Measurements from ENCODE around the gene ECEL1.
"Not testable (repeated sequence)": the region's sequence is repeated elsewhere in the genome, so short reads cannot be mapped to it uniquely, and the experiment has no call there.

ECEL1 gene

GRCh38 chr2:232434563-232435374 is 52.9 kb downstream of the ECEL1 start:
- DNase-seq (ENCODE audit: low read depth) = no peak
- H3K4me3 ChIP-seq (ENCODE audit: low read depth, low read length) = no peak overlapping the region

GRCh38 chr2:232434091-232434490 is 53.5 kb downstream of the ECEL1 start:
- DNase-seq (ENCODE audit: low read depth) = no peak
- no peak overlapping the region for H3K4me3 ChIP-seq (ENCODE audit: low read depth, low read length)

GRCh38 chr2:232433622-232434021 is 54.0 kb downstream of the ECEL1 start:
- not testable (repeated sequence) for H3K4me3 ChIP-seq (ENCODE audit: low read depth, low read length); DNase-seq (ENCODE audit: low read depth)

GRCh38 chr2:232432598-232433184 is 54.9 kb downstream of the ECEL1 start:
- no peak for DNase-seq (ENCODE audit: low read depth)
- no peak overlapping the region for H3K4me3 ChIP-seq (ENCODE audit: low read depth, low read length)

- H3K4me3 ChIP-seq (ENCODE audit: low read depth, low read length) = no peak overlapping the region
- no peak for DNase-seq (ENCODE audit: low read depth)
These were observed 55.7 kb downstream of the ECEL1 start for GRCh38 chr2:232431705-232432590.

All from skeletal muscle cell (primary cell).